ENCODE measurements around the gene SYCE1. TPM values are rescaled to one million over a fixed set of nuclear protein-coding genes. Genes with fewer than 3 reads are reported as not detected.
A peak's percentile ranks its signal among the peaks of the same experiment; 100 is the strongest.
"Not testable (repeated sequence)": the region's sequence is repeated elsewhere in the genome, so short reads cannot be mapped to it uniquely, and the experiment has no call there.

The SYCE1 gene
- total RNA-seq, 2 experiments from 2014 or later = 2.1 to 2.3 TPM

GRCh38 chr10:133520193-133520738 is 45.1 kb downstream of the SYCE1 start:
- H3K4me3 Mint-ChIP-seq = peak overlapping the region; percentile 37
- POLR2A ChIA-PET = interaction anchor here (0.5 to 1.0 kb wide), 2 partner anchors 30 to 81 kb away, joined by 3 read pairs; no protein-coding TSS in a partner anchor
- peaks cover 6% of the 10 kb centered on the region for H3K9me3 Mint-ChIP-seq
- DNase-seq (peak; percentile 96), ATAC-seq (ENCODE audit: low read depth) (peak; percentile 99)
- H3K36me3 Mint-ChIP-seq = no peaks in the 10 kb centered on the region
- H3K27ac Mint-ChIP-seq = no peak overlapping the region
- peaks cover 10% of the 10 kb centered on the region for H3K4me1 Mint-ChIP-seq
- H3K27me3 Mint-ChIP-seq = peaks cover 43% of the 10 kb centered on the region

- Mint-ChIP-seq H3K4me1 (peaks cover 10% of the 10 kb centered on the region), H3K27me3 (peaks cover 44% of the 10 kb centered on the region)
- DNase-seq; H3K4me3 Mint-ChIP-seq; ATAC-seq (ENCODE audit: low read depth); H3K9me3 Mint-ChIP-seq; H3K27ac Mint-ChIP-seq; POLR2A ChIA-PET; H3K36me3 Mint-ChIP-seq: not testable (repeated sequence)
Observed at GRCh38 chr10:133518517-133518916, 46.9 kb downstream of the SYCE1 start.

- Mint-ChIP-seq H3K4me3 (no peak overlapping the region), H3K4me1 (peaks cover 10% of the 10 kb centered on the region), H3K27me3 (peaks cover 44% of the 10 kb centered on the region), H3K9me3 (no peaks in the 10 kb centered on the region), H3K36me3 (no peaks in the 10 kb centered on the region), H3K27ac (no peak overlapping the region)
- no peak for ATAC-seq (ENCODE audit: low read depth)
- POLR2A ChIA-PET = no interaction called here
- DNase-seq = no peak
Observed at GRCh38 chr10:133516057-133516456, 49.3 kb downstream of the SYCE1 start.

- Mint-ChIP-seq H3K4me1 (peaks cover 9% of the 10 kb centered on the region), H3K27ac (no peak overlapping the region), H3K36me3 (no peaks in the 10 kb centered on the region), H3K27me3 (peaks cover 45% of the 10 kb centered on the region), H3K9me3 (no peaks in the 10 kb centered on the region), H3K4me3 (no peak overlapping the region)
- POLR2A ChIA-PET = no interaction called here
- ATAC-seq (ENCODE audit: low read depth) = no peak
- no peak for DNase-seq
Observed at GRCh38 chr10:133515471-133515870, 49.9 kb downstream of the SYCE1 start.

- peaks cover 3% of the 10 kb centered on the region for H3K9me3 Mint-ChIP-seq
- POLR2A ChIA-PET = no interaction called here
- H3K4me3 Mint-ChIP-seq = no peak overlapping the region
- DNase-seq = no peak
- no peak for ATAC-seq (ENCODE audit: low read depth)
- H3K27ac Mint-ChIP-seq = no peak overlapping the region
- peaks cover 49% of the 10 kb centered on the region for H3K27me3 Mint-ChIP-seq
- no peaks in the 10 kb centered on the region for H3K36me3 Mint-ChIP-seq
- no peaks in the 10 kb centered on the region for H3K4me1 Mint-ChIP-seq
Observed at GRCh38 chr10:133511907-133512528, 53.4 kb downstream of the SYCE1 start.

- H3K27ac Mint-ChIP-seq = no peak overlapping the region
- H3K36me3 Mint-ChIP-seq = no peaks in the 10 kb centered on the region
- peaks cover 45% of the 10 kb centered on the region for H3K27me3 Mint-ChIP-seq
- H3K4me1 Mint-ChIP-seq = no peaks in the 10 kb centered on the region
- H3K4me3 Mint-ChIP-seq = no peak overlapping the region
- POLR2A ChIA-PET = no interaction called here
- DNase-seq (no peak), ATAC-seq (ENCODE audit: low read depth) (no peak)
- H3K9me3 Mint-ChIP-seq = peaks cover 3% of the 10 kb centered on the region
Observed at GRCh38 chr10:133511408-133511807, 54.0 kb downstream of the SYCE1 start.

- Mint-ChIP-seq H3K27me3 (peaks cover 41% of the 10 kb centered on the region), H3K9me3 (peaks cover 3% of the 10 kb centered on the region), H3K27ac (no peak overlapping the region), H3K4me1 (no peaks in the 10 kb centered on the region), H3K36me3 (no peaks in the 10 kb centered on the region), H3K4me3 (no peak overlapping the region)
- POLR2A ChIA-PET = no interaction called here
- DNase-seq (no peak), ATAC-seq (ENCODE audit: low read depth) (no peak)
Observed at GRCh38 chr10:133509700-133510099, 55.7 kb downstream of the SYCE1 start.

Other genes starting within 250 kb of the SYCE1 start
- gene CALY, start 228.7 kb downstream of the SYCE1 start, total RNA-seq = 1 to 10 TPM; 3.1 to 3.6 TPM
- gene PRAP1, start 218.2 kb downstream of the SYCE1 start, total RNA-seq = not detected
- gene FUOM, start 207.6 kb downstream of the SYCE1 start, total RNA-seq = 10 to 100 TPM; 15.4 to 17.3 TPM
- 10 to 100 TPM; 33.5 to 36.1 TPM for gene ECHS1, start 192.2 kb downstream of the SYCE1 start, total RNA-seq
- gene PAOX, start 186.3 kb downstream of the SYCE1 start, total RNA-seq = 1 to 10 TPM; 7.2 to 9.9 TPM
- 10 to 100 TPM; 53.7 to 56.6 TPM for gene MTG1, start 171.4 kb downstream of the SYCE1 start, total RNA-seq
- gene SPRN, start 141.0 kb downstream of the SYCE1 start, total RNA-seq = not detected
- gene SCART1, start 111.6 kb downstream of the SYCE1 start, total RNA-seq = 1 to 10 TPM; 5.7 to 6.3 TPM
- under 1 TPM; 0.65 to 0.80 TPM for gene CYP2E1, start 38.2 kb downstream of the SYCE1 start, total RNA-seq
- gene FRG2B, start 61.2 kb upstream of the SYCE1 start, total RNA-seq = not detected